HCEC 1CT (cell line): ENCODE results near the gene C3orf52.

Experiments
- DNase-seq: peaks from one replicate; pipeline ENCODE4 v3.0.0-alpha.2; 2017

C3orf52 gene

DNA sequence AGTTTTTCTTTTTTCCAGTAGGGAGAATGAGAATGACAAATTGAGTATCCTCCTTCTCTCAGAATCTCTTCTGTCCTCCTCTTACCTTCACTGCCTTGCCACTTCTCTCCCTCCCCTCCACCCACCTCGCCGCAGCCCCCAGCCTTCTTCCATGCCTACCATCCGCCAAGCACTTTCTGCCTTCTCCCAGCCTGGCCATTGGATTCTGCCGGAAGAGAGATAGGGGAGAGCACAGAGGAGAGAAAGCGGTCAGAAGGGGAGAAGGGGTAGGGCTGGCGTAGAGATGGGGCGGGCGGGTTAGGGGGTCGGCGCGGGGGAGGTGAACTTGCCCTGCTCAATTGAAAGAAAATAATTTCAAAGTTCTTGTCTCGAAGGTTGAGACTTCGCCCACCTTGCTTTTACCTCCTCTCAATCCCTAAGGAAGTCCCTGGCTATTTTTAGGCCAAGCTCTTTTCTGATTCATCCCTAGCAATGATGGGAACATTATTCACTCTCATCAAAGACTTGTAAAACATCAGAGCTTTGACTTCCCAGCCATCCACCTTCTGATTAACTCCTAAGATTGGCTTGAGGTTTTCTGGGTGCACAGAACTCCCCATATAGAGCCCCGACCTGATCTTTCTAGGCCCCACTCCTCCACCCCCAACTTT, 811 bp downstream of the C3orf52 start:
- peak; percentile 57 for DNase-seq

DNA sequence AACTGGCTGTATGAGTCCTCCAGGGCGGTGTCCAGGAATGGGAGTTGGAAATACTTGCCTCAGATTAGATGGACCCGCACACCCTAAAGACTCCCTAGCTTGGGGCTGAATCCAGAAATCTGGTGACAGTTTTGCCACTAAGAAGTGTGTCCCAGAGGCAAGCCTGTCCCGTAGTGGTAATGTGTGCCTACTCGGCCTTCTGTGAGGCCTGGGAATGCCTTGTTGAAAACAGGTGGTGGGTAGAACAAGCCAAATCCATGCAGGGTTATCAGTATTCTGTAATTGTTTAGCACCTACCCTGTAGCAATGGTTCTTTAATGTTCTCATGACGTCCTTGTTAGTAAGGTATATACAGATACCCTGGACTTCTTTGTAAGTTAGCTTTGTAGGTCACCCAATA, 1.6 kb downstream of the C3orf52 start:
- no peak for DNase-seq

GRCh38 chr3:112088944-112089343, 2.8 kb downstream of the C3orf52 start:
- DNase-seq, result no peak

DNA sequence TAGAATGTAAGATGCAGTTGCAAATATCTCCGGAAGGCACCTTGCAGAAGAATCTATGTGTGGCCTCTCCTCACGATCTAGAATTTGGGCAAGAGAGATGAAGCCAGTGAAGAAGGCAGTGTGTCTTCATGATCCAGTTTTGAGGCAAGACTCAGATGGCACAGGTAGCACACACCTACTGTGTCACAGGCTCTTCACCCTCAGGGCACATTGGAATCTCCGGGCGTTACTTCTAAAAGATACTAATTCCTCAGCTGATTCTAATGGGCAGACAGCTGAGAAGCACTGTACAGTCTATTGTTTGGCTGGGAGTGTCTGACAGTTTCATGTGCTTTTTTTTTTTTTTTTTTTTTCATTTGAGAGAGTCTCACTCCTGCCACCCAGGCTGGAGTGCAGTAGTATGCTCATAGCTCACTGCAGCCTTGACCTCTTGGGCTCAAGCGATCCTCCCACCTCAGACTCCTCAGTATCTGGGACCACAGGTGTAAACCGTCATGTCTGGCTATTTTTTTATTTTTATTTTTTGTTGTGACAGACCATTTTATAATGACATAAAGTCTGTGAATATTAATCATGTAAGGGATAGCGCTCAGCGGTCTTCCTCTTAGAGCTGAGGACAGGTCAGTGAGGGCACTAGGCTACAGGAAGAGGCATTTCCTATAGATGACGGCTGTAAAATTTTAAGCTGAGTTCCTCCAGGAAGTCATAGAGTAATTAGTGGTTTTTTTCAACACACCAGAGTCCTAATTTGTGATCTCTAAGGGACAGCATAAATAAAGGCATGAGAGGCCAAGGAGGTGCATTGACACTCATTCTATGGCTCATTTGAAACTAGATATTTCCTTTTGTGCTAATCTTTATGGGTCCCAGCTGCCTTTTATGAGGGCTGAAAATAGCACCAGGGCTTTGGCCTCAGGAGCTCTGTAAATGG, 4.0 kb downstream of the C3orf52 start:
- DNase-seq, result no peak

GRCh38 chr3:112090887-112091586, 4.8 kb downstream of the C3orf52 start:
- DNase-seq, result no peak

DNA sequence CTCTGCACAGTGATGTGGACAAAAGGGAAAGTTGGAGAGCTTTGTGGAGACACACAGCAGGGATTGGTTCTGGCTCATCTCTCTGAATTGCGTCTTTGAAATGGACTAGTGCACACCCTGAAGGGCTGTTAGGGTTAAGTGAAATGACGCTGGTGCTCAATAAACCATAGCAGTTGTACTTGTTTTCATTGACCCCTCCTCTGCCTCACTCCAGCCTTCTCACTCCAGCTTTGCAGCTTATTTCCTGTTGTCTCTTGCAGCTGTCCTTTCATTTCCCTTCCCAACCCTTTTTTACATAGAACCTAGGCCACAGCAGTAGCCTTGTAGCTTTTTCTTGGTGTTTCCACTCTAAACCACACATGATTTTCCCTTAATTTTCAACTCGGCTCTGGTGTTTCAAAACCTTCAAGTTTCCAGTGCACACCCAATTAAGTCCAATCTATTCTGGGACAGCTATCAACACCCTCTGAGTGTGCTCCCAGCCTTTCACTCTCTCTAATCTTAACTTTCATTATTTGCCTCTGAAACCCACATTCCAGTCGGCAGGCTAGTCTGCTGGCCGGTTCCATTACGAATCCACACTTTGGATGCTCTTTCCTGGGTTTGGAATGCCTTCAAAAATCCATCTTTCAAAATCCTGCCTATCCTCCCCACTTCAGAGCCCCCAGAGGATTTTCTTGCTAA, 6.4 kb downstream of the C3orf52 start:
- DNase-seq, result no peak

DNA sequence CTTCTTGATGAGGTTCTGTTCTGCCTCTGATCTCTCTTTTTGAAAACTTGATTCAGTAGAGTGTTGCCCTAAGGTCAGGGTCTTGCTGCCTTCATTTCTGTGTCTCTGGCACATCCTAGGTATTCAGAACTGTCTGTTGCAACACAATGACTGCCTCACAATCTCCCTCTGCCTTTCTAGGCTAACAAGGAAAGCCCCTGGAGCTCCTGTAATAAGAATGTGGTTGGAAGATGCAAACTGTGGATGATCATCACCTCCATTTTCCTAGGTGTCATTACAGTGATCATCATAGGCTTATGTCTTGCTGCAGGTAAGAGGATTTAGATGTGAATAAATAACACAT, 7.0 kb downstream of the C3orf52 start:
- no peak for DNase-seq

DNA sequence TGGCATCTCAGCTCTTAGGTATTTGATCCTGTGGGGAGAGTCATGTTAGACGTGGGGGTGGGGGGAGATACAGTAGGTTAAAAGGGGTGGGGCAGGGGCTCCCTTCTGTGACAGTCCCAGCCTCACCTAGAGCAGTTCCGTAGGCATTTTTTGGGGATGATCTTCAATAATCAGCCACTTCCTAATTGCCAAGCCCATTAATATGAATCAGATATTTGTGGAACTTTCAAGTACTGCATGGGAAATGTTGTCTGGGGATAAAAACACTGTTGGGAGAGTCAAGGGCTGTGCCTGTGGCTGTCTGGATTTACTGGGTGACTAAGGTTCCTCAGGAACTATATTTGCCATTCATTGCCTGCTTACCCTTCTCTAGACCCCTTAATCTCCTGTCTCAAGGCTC, 9.5 kb downstream of the C3orf52 start:
- DNase-seq, result no peak

DNA sequence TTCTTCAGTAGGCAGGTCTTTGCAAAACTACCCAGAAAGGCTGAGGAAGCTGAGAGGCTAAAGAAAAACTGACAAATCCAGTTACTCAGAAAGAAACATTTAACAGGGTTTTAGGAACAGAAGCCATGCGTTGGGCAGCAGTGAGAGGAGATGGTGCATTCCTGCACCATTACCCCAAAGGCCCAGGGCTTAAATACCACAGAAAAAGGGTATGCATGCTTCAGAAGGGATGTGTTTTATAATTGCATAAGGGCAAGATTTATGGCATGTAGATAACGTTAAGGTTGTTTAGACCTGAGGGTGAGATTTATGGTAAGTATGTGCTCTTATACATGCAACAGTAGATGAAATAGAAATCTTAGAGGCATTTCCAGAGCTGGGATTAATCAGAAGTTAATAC, 10.0 kb downstream of the C3orf52 start:
- DNase-seq, result no peak

GRCh38 chr3:112097378-112097777, 11.2 kb downstream of the C3orf52 start:
- DNase-seq, result peak; percentile 97

DNA sequence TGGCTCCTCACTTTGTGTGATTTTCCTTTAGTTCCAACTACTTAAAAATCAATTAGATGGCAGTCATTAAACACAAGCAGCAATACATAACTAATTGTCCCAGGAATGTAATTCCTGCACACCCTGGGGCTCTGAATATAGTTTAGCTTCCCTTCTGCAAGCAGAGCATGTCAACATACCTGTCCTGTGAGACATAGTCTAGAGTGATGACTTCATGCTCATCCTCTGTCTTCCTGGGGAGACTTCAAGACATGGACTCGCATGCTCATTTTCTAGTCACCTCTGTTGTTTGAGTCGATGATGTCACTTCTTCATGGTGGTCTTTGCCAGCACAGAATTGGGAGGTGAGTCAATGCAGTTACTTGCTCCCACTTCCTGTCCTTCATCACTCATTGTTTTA, 15.7 kb downstream of the C3orf52 start:
- peak; percentile 79 for DNase-seq

- DNase-seq, result no peak
These were observed 18.6 kb downstream of the C3orf52 start for GRCh38 chr3:112104774-112105173.

DNA sequence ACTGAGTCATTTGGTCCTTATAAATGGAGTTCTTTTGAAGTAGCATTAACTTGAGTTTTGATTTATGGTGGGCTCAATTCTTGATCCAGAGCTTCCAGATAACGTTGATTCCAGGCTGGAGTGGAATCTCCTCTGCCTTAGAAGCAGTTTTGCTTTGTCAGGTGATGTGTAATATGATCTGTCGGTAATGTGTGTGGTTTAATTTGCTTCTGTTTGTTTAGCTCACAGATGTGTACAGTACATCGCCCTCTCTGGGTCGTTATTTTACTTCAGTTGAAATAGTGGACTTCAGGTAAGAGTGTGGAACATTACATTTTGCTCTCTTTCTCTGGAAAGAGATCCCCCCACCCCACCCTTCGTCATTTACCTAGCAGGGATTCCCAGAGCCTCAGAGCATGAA, 23.1 kb downstream of the C3orf52 start:
- DNase-seq, result no peak

- DNase-seq, result peak; percentile 62
These were observed 25.7 kb downstream of the C3orf52 start for GRCh38 chr3:112111785-112112402.

GRCh38 chr3:112114576-112115160, 28.5 kb downstream of the C3orf52 start:
- no peak for DNase-seq

DNA sequence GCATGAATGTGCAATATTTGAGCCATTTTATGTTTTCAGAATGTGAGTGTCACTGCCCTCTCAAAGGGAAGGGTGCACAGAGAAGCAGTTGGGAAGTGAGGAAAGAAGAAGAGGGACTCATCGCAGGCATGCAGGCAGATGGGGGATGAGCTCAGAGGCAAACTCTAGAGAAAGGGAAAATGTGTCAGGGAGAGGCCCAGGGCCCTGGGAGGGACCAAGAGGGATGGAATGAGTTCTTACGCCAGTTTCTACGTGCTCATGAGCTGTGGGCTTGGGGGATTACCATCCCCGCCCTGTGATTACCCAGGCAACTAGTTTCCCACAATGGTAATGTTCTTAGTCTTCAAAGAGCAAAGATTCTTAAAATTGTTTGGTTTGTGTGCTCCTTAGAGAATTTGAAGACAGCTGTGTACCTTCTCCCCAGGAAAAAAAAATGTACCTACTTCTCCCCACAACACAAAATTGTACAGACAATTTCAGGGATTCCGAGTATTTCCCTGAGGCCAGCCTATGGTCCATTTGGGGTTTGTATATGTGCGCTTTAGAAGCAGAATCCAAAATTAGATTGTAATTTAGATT, 29.1 kb downstream of the C3orf52 start:
- no peak for DNase-seq

DNA sequence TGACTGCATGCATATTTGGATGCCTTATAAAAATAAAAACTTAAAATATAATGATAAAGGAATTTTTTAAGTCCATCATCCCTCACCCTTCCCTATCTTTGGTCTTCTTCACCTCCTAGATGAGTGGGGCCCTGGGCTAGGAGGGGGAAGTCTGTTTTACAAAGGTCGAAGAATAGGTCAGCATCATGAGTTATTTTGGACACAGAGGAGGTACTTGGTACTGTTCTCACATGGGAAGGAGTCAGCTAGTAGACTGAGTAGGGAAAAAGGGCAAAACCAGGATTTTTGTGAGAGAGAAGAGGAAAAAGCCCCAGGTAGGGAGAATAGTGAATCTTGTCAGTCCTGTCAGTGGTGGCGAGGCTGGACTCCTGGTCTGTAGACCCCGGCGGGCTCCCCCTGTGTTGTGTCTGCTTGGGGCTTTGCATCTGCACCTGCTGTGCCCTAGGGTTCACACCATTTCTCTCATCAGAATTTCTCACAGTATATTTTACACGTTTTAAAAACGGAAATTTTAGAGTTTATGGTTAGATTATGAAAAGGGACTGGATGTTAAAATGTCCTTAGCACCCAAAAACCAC, 29.7 kb downstream of the C3orf52 start:
- DNase-seq, result no peak

DNA sequence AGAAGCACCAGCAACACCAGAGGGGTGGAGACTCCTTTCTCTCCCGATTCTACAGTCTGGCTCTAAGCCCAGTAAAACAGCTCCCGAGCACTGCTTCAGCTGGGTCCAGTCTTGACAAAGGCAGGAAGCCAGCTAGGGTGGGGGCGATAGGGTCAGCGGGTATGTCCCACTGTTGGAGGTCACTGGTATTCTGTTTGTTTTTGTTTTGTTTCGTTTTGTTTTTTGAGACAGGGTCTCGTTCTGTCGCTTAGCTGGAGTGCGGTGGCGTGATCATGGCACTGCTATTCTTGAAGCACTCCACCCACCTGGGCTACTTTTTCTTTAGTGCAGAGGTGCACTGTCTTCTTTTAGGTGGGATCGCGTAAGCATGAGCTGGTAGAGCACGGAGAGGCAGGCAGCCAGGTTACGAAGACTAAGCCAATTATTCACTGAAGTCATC, 30.6 kb downstream of the C3orf52 start:
- no peak for DNase-seq

- DNase-seq, result no peak
These were observed 31.2 kb downstream of the C3orf52 start for GRCh38 chr3:112117415-112117814.

DNA sequence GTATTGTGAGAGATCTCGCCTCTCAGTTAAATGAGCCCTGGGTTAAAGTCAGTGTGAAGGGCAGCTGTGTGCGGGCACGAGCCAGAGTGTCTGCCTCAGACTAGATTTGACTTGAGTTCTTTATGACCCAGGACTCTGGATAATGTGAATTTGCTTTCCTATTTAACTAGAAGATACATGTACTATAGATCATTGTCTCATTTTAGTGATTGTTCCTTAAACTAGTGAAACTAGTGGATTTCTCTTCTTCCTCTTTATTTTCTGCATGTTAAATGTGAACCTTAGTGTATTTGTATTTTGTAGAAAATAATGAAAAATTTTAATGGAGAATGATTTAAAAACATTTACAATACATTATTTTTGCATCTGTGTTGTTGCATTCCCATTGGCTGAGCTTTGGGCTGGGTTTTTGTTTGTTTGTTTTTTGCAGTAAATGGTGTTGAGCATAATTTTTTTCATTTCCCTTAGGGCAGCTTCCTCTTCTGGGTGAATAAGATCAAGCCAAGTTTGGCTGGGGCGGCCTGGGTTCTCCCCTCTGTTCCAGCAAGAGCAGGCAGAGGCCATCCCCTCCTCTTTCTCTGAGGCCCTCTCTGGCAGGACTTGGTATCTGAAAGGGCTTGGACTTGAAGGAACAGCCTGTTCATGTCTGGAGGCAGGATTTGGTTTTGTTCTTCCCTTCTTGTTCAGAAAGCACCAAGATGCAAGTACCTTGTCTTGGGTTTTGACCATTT, 31.8 kb downstream of the C3orf52 start:
- no peak for DNase-seq
